ENCODE data around the gene ATG16L1.

Gene ATG16L1

DNA sequence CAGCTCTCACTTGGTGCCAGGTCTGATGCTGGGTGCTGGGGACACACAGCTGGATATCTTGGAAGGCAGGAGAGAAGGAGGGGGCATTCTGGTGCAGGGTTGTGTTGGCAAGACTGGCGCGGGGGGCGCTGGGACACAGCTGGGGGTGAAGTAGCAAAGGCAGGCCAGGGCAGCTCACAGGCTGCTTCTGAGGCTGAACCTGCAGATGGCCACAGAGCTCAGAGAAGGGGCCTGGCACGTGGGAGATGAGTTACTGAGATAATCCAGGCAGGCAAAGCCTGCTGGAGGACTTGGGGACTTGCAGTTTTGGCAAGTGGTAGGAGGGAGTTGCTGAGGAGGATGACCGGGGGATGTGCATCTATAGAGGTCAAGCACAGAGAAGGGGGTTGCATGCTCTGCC, 86.6 kb downstream of the ATG16L1 start:
- DNase-seq, result no peak

DNA sequence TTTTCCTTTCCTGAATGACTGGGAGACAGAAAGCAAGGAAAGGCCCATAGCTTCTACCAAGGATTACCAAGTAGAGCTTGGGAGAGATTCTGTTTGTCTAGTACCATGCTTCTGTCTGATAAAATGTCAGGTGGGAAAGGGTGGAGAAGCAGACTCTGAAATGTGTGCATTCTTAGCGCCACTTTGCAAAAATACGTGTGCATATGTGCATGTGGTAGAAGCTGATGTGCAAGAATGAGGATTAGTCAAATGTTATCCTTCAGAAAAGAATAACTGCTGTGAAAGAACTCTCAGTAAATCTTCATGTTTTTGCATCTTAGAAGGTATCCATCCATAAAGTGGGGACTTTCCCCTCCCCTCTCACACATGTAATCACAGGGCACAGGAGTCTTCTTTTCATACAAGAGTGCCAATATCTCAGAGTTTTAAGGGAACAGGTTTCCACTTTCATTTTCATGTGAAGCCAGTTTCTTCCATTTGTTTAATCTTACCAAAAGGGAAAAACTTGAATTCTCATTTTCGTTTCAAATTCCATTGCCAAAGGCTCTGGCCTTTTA, 87.4 kb downstream of the ATG16L1 start:
- no peak for DNase-seq

DNA sequence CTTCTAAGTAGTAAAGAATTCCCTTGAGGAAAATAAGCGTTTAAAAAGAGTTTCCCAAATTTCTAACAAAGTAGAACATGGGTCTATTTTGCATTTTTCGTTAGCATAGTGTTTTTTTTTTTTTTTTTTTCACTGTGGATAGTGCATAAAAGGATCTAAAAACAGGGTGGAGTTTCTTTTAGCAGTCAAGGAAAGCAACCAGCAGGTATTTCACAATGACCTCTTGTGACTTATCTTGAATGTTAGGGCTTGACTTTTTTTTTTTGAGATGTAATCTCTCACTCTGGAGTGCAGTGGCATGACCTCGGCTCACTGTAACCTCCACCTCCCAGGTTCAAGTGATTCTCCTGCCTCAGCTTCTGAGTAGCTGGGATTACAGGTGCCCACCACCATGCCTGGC, 88.0 kb downstream of the ATG16L1 start:
- DNase-seq, result no peak

DNA sequence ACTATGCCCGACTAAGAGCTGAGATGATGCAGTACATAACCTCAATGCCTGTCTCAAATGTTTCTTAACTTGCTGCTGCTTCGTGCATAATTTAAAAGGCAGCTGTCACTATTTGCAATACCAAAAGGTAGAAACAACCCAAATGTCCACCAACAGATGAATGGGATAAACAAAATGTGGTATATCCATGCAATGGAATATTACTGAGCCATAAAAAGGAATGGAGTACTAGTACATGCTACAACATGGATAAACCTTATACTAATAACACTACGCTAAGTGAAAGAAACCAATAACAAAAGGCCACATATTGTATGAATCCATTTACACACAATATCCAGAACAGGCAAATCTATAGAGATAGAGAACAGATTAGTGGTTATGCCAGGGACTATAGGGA, 89.8 kb downstream of the ATG16L1 start:
- DNase-seq, result no peak

DNA sequence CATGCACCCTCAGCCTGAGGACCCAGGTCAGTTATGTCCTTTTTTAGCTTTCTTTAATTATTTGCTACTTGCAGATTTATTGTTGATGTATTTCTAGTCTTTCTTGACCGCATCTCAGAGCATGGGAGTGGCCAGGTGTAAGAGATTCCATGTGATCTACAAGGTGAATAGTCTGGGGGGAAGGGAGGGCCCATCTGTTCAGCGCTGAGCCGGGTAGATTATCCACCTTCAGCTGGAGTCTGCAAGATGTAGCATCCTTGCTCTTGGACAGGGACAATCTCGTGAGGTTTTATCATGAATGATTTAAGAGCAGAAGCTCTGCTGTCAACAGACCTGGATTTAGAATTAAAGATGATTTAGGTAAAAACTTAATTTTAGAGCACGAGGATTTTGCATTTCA, 90.8 kb downstream of the ATG16L1 start:
- no peak for DNase-seq

- DNase-seq, result no peak
These were observed 91.8 kb downstream of the ATG16L1 start for GRCh38 chr2:233343171-233343705.
